ENCODE measurements around the gene SNX1.

- TF ChIP-seq POLR2AphosphoS5 (IDR thresholded peaks at IDR 0.05): no peak
- no peak for TF ChIP-seq MXI1 (conservative IDR thresholded peaks at IDR 0.05; ENCODE audit: poor library complexity, severe bottlenecking)
- no peak for TF ChIP-seq REST (IDR thresholded peaks at IDR 0.05; ENCODE audit: borderline replicate concordance)
- TF ChIP-seq CTCF (IDR thresholded peaks at IDR 0.05; ENCODE audit: poor library complexity, severe bottlenecking): no peak
- no peak for TF ChIP-seq EZH2 (IDR thresholded peaks at IDR 0.05; ENCODE audit: borderline replicate concordance, insufficient read depth, low read length, poor library complexity, severe bottlenecking)
- no peak for TF ChIP-seq TAF1 (IDR thresholded peaks at IDR 0.05; ENCODE audit: low read depth)
These were observed 70.5 kb downstream of the SNX1 start for GRCh38 chr15:64166102-64166890.
